GM12872 (cell line): Measurements from ENCODE around the gene GRIA4.

Source experiments
- TF ChIP-seq, protein P1 (sequence below): IDR thresholded peaks from 3 replicates; pipeline ENCODE4 v1.5.1; 2011; ENCODE audit warnings: low read depth, mild to moderate bottlenecking, low read length, moderate library complexity; ENCODE audit not compliant: insufficient read depth

Gene GRIA4

GRCh38 chr11:105821781-105822180 lies 211.9 kb downstream of the GRIA4 start:
- TF ChIP-seq, protein P1, sequence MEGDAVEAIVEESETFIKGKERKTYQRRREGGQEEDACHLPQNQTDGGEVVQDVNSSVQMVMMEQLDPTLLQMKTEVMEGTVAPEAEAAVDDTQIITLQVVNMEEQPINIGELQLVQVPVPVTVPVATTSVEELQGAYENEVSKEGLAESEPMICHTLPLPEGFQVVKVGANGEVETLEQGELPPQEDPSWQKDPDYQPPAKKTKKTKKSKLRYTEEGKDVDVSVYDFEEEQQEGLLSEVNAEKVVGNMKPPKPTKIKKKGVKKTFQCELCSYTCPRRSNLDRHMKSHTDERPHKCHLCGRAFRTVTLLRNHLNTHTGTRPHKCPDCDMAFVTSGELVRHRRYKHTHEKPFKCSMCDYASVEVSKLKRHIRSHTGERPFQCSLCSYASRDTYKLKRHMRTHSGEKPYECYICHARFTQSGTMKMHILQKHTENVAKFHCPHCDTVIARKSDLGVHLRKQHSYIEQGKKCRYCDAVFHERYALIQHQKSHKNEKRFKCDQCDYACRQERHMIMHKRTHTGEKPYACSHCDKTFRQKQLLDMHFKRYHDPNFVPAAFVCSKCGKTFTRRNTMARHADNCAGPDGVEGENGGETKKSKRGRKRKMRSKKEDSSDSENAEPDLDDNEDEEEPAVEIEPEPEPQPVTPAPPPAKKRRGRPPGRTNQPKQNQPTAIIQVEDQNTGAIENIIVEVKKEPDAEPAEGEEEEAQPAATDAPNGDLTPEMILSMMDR, result no peak

- TF ChIP-seq, protein P1, result no peak
Measured at GRCh38 chr11:105823495-105824033, 213.7 kb downstream of the GRIA4 start.

DNA sequence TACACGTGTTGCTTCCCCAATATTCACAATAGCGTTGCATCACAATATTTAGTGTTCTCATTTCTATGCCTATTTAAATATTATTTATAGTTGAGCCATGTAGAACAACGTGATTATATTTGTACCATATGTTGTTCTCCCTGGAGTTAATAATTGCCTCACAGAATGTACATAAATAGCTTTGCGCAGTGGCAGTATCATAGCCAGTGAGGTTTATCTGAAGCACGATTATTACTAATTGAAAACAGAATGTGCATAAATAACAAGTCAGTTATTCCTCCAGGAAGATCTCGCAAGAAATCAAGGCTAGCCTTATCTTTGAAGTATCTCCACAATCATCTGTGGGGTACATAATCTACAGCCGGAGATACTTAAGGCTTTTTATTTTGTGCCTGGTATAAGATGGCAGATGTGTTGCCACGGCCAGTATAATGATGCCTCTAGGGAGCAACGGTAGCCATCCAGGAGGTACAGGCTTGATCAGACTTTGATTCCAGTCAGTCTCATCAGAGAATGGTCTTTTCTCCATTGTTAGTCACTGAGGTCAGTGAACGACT lies 214.7 kb downstream of the GRIA4 start:
- TF ChIP-seq, protein P1, result no peak

DNA sequence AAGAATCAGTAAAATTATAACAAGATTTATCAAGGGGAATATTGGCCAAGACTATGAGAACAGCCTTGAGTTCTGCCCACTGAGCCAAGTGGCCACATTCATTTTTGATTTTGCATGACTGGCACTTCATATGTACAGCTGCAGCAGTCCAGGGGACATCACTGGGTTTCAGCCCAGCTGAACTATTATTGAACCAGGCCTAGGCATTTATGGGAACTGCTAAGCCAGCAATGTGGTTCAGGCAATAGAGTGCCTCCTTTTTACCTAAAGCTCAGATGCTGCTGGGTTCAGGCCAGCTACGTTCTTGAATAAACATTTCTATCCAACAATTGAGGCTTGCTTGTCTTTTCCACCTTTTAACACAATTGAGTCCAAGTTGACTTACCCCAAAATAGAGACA lies 215.3 kb downstream of the GRIA4 start:
- TF ChIP-seq, protein P1, result no peak

DNA sequence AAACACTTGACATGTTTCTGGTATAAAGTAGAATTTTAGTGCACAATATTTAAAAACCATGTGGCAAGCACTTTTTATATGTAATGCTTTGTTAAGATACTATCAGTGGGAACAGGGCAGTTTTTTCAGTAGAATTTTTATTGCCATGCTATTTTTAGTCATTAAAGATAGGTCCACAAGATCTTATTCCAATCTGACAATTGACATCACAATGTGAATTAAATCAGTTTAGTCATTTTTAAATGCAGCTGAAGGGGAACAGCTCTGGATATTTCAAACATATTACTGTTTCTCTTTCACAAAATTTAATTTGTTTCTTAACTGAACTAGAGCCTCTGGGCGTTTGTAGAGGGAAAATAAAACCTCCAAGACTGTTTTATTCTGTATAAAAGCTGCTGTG lies 218.0 kb downstream of the GRIA4 start:
- TF ChIP-seq, protein P1, result no peak

DNA sequence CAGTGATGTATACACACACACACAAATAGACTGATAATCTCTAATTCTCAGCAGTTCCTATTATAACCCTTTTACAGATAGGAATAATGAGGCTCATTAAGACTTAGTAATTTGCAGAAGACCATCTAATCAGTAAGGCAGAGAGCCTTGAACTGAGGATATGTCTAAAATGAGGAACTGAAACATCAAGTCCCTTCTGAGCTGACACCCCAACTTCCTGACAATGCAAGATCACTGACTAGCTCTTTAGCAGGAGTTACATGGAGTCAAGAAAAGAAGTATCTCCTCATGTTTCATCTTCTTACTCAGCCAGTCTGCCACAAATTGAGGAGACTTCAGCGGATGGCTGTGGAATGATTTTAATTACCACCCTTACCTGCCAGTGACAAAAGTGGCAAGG lies 219.2 kb downstream of the GRIA4 start:
- TF ChIP-seq, protein P1, result no peak

- TF ChIP-seq, protein P1, result no peak
Measured at GRCh38 chr11:105834461-105834860, 224.6 kb downstream of the GRIA4 start.
